Measurements from ENCODE around the gene MYCBP.

The MYCBP gene

DNA sequence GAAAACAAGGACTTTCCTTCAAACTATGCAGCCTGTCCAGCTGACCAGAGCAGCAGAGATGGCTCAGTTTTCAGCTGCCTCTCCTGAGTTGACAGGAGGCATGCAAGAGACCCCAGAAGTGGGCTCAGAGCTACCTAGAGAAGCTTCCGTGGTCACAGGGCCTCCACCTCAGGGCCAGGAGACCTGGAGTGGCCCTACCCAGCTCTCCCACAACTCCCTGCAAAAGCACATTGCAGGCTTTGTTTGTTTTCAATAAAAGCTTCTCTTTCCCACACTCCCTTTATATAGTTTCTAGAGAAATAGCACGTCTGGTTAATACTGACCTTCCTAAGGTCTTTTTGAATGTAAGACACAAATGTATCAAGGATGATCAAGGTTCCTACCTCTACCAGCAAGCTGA lies 53.6 kb downstream of the MYCBP start:
- no peak for DNase-seq (ENCODE audit: low read depth)

DNA sequence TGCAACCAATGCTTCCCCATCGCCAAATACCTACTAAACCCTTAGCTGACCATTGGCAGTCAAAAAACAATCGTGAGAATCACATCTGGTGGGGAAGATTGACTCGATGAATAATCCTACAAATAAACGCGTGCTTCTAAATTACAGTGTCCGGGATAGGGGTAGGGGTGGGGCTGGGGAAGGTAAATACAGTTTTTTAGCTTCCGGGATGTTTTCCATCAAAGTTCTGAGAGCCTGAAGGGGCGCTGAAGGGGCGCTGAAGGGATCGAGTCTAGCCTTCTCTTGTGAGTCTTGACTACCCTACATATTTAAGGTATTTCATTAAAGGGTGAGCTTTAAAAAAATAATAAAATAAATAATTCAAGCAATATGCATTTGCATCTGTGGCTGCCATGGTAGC lies 54.1 kb downstream of the MYCBP start:
- DNase-seq (ENCODE audit: low read depth), result no peak

DNA sequence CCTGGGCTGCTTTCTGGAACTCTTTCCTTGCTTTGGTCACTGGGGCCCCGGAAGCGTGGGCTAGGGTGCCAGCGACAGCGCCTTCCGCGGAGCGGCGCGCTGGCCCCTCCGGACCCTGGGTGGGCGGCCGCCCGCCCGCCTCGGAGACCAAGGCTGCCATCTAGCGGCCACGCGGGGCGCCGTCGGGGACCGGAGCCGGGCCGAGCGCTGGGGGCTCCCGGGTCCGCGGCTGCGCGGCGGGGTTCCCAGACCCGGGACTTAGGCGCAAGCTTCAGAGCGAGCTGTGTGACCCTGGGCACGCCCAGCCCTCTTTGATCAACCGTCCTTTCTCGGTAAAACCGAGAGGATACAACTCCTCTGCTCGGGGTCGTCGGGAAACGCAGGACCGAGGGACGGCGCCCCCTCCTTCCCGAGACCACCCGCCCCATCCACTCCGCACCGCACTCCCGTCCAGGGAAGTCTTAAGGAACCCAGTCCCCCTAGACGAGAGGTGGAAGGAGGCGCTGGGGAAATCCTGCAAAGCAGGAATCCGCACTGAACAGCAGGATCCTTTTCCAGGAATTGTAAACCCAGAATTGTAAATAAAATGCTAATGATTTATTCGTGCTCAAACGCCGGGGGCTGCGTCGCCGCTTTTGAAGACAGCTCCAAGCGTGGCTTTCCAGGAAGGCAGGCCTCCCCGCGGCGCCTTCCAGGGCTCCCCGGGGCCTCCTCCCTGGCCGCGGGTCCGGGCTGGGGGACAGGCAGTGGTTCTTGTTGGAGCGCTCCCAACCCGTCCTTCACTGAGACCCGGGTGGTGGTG lies 54.8 kb downstream of the MYCBP start:
- peak; percentile 16 for DNase-seq (ENCODE audit: low read depth)

DNA sequence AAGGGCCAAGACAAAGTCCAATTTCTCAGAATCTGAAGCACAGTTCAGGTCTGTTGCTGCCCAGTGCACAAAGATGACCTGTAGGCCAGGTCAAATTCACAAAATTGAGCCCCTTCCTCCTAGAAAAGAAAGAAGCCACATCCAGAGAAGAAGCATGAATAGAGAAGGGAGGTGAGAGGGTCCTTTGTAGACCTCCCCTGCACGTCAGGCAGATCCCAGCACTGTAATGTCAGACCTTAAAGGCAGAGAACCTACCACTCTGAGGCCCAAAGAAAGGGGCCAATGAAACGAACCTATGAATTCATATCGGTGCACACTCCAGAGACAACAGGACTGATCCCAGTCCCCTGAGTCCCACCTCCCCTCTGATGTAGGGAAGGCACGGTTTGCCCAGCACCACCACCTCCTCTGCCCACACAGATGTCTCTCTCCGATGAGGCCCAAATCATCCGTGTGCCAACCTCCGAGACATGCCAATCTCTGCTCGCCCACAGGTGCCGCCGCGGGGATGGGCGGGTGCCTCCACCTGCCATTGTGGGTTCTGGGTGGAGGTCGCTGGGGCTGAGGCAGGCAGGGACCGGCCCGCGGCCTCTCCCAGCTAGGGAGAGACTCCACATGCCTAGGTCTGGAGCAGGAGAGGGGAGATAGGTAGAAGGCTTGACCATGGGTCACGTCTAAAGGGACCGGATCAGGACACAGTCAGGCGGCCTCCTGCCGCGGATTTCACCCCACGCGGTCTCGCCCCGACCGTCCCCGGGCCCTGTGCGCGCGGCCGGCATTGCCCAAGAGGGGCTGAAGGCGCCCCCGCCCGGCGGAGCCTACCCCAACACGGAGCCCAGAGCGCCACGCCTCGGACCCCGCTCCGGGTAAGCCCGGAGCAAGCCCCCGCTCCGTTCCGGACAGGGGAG lies 55.6 kb downstream of the MYCBP start:
- DNase-seq (ENCODE audit: low read depth), result no peak

DNA sequence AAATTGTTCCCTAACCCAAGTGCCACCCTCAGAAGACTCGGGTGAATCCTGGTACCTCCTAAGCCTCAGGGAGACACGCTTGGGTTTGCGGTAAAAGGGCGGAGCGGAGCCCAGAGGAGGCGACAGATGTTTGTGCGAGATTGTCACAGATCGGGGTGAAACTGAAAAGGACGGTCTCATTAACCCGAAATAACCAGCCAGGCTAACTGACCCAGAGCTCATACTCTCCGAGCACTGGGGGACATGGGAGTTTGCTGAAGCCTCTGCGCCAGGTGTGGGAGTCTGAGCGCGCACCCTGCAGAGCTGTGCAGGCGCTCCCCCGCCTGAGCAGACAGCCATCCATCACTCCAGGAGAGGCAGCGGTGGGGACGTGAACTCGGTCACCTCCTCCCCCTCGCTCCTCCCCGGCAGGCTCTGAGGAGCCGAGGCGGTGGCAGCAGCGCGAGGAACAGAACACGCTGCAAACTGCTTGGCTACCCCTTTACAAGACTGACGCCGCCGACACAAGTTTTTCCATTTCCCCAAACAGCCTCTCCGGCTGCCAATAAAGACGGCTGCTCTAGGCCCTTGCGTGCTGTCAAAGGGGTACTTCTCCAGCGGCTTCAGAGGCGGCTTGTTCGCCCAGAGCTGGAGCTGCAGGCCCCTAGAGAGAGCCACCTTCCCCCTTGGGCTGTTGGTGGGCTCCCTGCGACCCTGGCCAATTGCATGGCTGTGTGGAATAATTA lies 57.1 kb downstream of the MYCBP start:
- DNase-seq (ENCODE audit: low read depth), result no peak

DNA sequence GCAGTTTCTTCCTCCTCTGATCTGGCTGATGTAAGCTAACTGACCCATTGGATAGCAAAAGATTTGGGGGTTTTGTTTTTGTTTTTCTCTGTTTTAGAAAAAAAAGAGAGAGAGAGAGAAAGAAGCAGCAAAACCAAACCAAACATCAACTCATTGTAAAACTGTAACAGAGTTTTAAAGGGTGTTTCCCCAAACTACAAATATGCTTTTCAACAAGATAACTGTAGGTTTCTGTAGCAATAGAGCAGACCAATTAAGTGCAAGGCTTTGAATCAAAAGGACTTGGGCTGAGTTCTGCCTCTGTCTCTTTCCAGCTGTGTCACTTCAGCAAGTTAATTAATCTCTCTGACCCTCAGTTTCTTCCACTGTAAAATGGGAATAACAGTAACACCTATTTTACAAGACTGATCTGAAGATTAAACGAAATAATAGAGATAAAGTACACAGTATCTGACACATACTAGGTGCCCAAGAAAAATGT lies 58.1 kb downstream of the MYCBP start:
- DNase-seq (ENCODE audit: low read depth), result no peak

DNA sequence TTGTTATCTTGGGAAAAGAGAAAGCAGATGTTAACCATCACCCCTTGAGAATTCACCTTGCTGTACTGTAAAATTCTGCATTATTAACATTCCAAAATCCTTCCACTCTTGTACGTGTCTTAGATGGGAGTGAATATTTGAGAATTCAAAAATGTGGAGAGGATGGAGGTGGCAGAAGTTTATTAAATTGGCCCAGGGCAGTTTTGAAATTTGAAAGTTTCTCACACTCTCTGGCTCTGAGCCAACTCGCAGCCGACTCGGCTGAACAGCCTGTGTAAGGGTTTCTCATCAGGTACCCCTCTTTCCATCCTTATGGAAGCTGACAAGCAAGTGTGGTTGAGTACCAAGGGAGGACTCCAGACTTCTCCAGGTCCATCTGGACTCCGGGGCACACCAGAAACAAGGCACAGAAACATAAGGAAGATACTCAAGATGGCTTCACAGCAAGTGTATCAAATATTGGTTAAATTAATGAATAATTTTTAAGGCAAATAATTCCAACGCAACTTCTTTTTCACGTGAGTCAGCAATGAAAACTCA lies 58.6 kb downstream of the MYCBP start:
- DNase-seq (ENCODE audit: low read depth), result no peak

DNA sequence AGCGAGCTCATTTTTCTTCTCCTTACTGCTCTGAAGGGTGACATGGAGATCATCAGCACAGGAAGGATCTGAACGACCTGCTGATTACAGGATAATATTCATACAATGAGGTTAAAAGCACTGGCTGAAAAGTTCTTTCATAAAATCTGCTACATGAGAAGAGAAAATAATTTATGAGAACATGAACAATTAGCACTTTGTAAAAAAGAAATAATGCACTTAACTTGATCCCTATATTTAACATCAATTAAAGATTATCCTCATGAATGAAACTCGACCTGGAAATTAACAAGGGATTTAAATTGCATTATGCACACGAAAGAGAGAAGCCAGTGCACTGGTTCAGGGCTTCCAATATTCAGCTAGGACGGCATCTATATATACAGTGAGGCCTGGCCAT lies 60.2 kb downstream of the MYCBP start:
- DNase-seq (ENCODE audit: low read depth), result no peak

Measured in activated gamma-delta T cell treated with anti-CD3 and anti-CD28 coated beads, Interleukin-2, amount 50 U/mL, for 16 hours (primary cell).